OCI-LY1 (cell line): ENCODE results near the gene GMPPA.

ENCODE experiments used
- H2AFZ ChIP-seq: fragments of 200-600 bp; sonication (generic), shearing (Covaris generic); 2 replicates; pipeline ENCODE4 v1.6.0; 2014; ENCODE audit warnings: antibody characterized with exemption, mild to moderate bottlenecking, low read length
- H3F3A ChIP-seq: fragments of 200-600 bp; sonication (generic), shearing (Covaris generic); 2 replicates; pipeline ENCODE4 v1.6.0; 2014; ENCODE audit warnings: mild to moderate bottlenecking, antibody characterized with exemption, low read length, moderate library complexity; ENCODE audit not compliant: insufficient read depth
- H3K27ac ChIP-seq: fragments of 200-600 bp; sonication (generic); 2 replicates; pipeline ENCODE4 v1.5.1; 2014; ENCODE audit warnings: low read length, mixed run types, mild to moderate bottlenecking, low read depth; ENCODE audit not compliant: poor library complexity, severe bottlenecking
- H3K27me3 ChIP-seq: fragments of 200-600 bp; sonication (generic); 2 replicates; pipeline ENCODE4 v1.6.0; 2014; ENCODE audit warnings: antibody characterized with exemption, mild to moderate bottlenecking, low read length, moderate library complexity; ENCODE audit not compliant: insufficient read depth
- H3K36me3 ChIP-seq: fragments of 200-600 bp; sonication (generic); 2 replicates; pipeline ENCODE4 v1.6.1; 2014; ENCODE audit warnings: mild to moderate bottlenecking, antibody characterized with exemption, low read length, moderate library complexity, mixed read lengths; ENCODE audit not compliant: insufficient read depth
- H3K4me1 ChIP-seq: fragments of 200-600 bp; sonication (generic); 2 replicates; pipeline ENCODE4 v1.5.1; 2014; ENCODE audit warnings: mild to moderate bottlenecking, low read length, moderate library complexity; ENCODE audit not compliant: insufficient read depth, severe bottlenecking
- H3K4me2 ChIP-seq: fragments of 200-600 bp; sonication (generic), shearing (Covaris generic); 2 replicates; pipeline ENCODE4 v1.6.1; 2014; ENCODE audit warnings: low read length
- H3K4me3 ChIP-seq: fragments of 200-600 bp; sonication (generic); 2 replicates; pipeline ENCODE4 v1.5.1; 2014; ENCODE audit warnings: low read length, low read depth, mild to moderate bottlenecking, mixed read lengths; ENCODE audit not compliant: poor library complexity, severe bottlenecking
- H3K79me2 ChIP-seq: fragments of 200-600 bp; shearing (Covaris generic); 2 replicates; pipeline ENCODE4 v1.6.1; 2016; ENCODE audit warnings: mixed run types, low read length, mixed read lengths; ENCODE audit not compliant: insufficient read depth
- H3K9ac ChIP-seq: fragments of 200-600 bp; sonication (generic), shearing (Covaris generic); 2 replicates; pipeline ENCODE4 v1.6.1; 2014; ENCODE audit warnings: mild to moderate bottlenecking, low read length, mixed read lengths
- H3K9me2 ChIP-seq: fragments of 200-600 bp; sonication (generic), shearing (Covaris generic); 2 replicates; pipeline ENCODE4 v1.6.1; 2014; ENCODE audit warnings: low read depth, mild to moderate bottlenecking, low read length, mixed read lengths
- H3K9me3 ChIP-seq: fragments of 200-600 bp; shearing (Covaris generic); 2 replicates; pipeline ENCODE4 v1.6.1; 2014; ENCODE audit warnings: low read length, mixed read lengths
- H4K20me1 ChIP-seq: fragments of 200-600 bp; sonication (generic), shearing (Covaris generic); 2 replicates; pipeline ENCODE4 v1.6.0; 2016; ENCODE audit warnings: mild to moderate bottlenecking, low read length; ENCODE audit not compliant: insufficient read depth
- CTCF ChIP-seq: fragments of 200-600 bp; sonication (generic), shearing (Covaris generic); IDR thresholded peaks from 2 replicates; pipeline ENCODE4 v1.5.1; 2017; ENCODE audit warnings: mild to moderate bottlenecking, antibody characterized with exemption, low read length, moderate library complexity, mixed read lengths
- EZH2 ChIP-seq: fragments of 200-600 bp; sonication (generic), shearing (Covaris generic); IDR thresholded peaks from 2 replicates; pipeline ENCODE4 v1.8.0; 2017; ENCODE audit warnings: borderline replicate concordance, mixed run types, mild to moderate bottlenecking, antibody characterized with exemption, low read length, moderate library complexity, mixed read lengths

Gene GMPPA

GRCh38 chr2:219505585-219505984 is 6.9 kb downstream of the GMPPA start:
- Histone ChIP-seq H3K27me3 (no peaks in the 10 kb centered on the region), H4K20me1 (no peaks in the 10 kb centered on the region), H3K27ac (no peak overlapping the region), H3K9ac (no peak overlapping the region), H3K79me2 (no peaks in the 10 kb centered on the region), H3F3A (no peaks in the 10 kb centered on the region), H3K4me1 (no peaks in the 10 kb centered on the region), H3K9me3 (no peaks in the 10 kb centered on the region), H3K36me3 (peaks cover 6% of the 10 kb centered on the region; the same call in 1 of the 2 replicates), H3K4me2 (no peak overlapping the region), H3K4me3 (no peak overlapping the region), H3K9me2 (no peaks in the 10 kb centered on the region), H2AFZ (no peak overlapping the region)
- TF ChIP-seq EZH2 (no peak), CTCF (no peak)

- no peaks in the 10 kb centered on the region for H3K79me2 ChIP-seq
- H3K4me1 ChIP-seq: no peaks in the 10 kb centered on the region
- no peak overlapping the region for H3K4me2 ChIP-seq
- H4K20me1 ChIP-seq: no peaks in the 10 kb centered on the region
- no peaks in the 10 kb centered on the region for H3K9me3 ChIP-seq
- H3K9ac ChIP-seq: no peak overlapping the region
- H3K36me3 ChIP-seq: peaks cover 6% of the 10 kb centered on the region; the same call in 1 of the 2 replicates
- no peak overlapping the region for H3K4me3 ChIP-seq
- H3K27me3 ChIP-seq: no peaks in the 10 kb centered on the region
- H3K27ac ChIP-seq: no peak overlapping the region
- TF ChIP-seq CTCF (no peak), EZH2 (no peak)
- H3F3A ChIP-seq: no peaks in the 10 kb centered on the region
- H2AFZ ChIP-seq: no peak overlapping the region
- no peaks in the 10 kb centered on the region for H3K9me2 ChIP-seq
Measured at GRCh38 chr2:219506153-219506801, 7.6 kb downstream of the GMPPA start.

- Histone ChIP-seq H3K9ac (no peak overlapping the region), H3K4me3 (no peak overlapping the region), H3K27me3 (no peaks in the 10 kb centered on the region), H3K4me1 (no peaks in the 10 kb centered on the region), H3K9me2 (no peaks in the 10 kb centered on the region), H3K79me2 (no peaks in the 10 kb centered on the region), H3K27ac (no peak overlapping the region), H2AFZ (no peak overlapping the region), H3F3A (no peaks in the 10 kb centered on the region), H4K20me1 (no peaks in the 10 kb centered on the region), H3K36me3 (peaks cover 6% of the 10 kb centered on the region; the same call in 1 of the 2 replicates), H3K9me3 (no peaks in the 10 kb centered on the region), H3K4me2 (no peak overlapping the region)
- no peak for TF ChIP-seq CTCF
- no peak for TF ChIP-seq EZH2
Measured at GRCh38 chr2:219506802-219507526, 8.3 kb downstream of the GMPPA start.
